Skeletal muscle cell (primary cell): ENCODE measurements around the gene FILIP1.
A peak's percentile ranks its signal among the peaks of the same experiment; 100 is the strongest.

ENCODE experiments used
- DNase-seq: peaks from one replicate; pipeline ENCODE4 v3.0.0-alpha.2; 2010; ENCODE audit warnings: low read depth
- H3K4me3 ChIP-seq: 2 replicates; pipeline ENCODE4 v1.5.1; 2011; ENCODE audit warnings: low read depth, mild to moderate bottlenecking, control low read depth, low read length, moderate library complexity

FILIP1 gene

DNA sequence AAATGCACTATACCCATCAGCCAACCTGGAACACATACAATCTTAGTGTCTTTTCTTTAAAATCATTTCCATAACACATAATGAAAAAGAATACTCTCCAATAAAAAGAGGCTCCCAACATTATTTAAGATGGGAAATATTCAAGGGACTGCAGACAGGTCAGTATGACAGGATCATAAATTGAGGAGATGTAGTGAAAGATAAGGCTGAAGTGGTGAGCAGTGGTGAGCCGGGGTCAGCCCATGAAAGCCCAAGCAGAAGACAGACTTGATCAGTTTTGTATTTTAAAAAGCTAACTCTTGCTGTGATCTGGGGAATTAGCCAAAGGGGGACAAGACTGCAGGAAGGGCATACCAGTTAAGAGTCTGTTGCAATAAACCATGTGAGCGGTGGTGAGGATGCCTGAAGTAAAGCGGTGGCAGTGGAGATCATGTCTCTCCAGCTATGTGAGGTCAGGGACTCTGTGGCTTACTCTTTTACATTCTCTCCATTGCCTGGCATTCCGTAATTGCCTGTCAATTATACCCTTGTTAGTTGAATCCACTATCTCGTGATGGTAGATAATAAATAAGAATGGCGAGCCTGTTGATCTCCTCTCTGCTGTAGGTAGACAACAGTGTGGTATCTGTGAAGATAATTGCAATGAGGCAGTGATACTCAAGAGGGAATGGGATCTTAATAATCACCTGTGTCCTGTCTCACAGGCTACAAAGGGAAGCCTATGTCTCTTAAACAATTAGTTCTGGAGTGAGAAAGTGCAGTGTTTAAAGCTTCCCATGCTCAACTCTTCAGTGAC is 97.4 kb downstream of the FILIP1 start:
- H3K4me3 ChIP-seq, result no peak overlapping the region
- no peak for DNase-seq

DNA sequence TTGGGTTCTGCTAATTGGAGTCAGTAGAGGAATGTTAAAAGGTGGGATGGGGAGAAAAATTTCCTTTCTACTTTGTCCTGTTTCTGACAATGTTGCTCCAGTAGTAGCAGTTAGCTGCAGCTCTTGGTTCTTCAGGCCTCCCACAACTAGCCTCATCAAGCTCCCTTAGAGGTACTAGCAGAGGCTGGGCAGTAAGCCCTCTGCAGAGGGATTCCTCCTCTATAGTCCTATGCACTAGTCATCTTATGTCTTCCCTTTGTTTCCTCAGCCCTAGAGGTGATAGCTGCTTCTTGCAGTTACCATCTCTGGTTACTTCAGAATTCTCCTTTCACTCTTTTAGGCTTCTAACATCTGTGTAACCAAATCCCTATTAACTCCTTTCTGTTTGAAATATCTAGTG is 99.8 kb downstream of the FILIP1 start:
- H3K4me3 ChIP-seq, result no peak overlapping the region
- no peak for DNase-seq

DNA sequence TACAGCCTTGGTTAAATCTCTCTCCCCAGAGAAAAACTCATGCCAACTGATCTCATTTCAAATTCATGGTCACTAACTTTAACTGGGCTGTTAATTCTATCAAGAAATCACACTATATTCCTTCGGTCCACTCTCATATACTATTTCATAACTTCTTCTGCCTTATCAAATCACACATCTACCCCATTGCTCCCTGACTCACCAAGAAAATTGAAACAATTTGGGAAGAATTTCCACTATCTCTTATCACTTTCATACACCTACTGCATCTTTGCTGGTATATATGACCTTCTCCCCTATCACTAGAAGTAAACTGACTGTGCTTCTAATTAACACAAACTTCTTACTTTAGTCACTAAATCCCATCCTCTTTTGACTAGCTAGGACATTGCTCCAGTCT is 102.3 kb downstream of the FILIP1 start:
- DNase-seq, result no peak
- H3K4me3 ChIP-seq, result no peak overlapping the region

DNA sequence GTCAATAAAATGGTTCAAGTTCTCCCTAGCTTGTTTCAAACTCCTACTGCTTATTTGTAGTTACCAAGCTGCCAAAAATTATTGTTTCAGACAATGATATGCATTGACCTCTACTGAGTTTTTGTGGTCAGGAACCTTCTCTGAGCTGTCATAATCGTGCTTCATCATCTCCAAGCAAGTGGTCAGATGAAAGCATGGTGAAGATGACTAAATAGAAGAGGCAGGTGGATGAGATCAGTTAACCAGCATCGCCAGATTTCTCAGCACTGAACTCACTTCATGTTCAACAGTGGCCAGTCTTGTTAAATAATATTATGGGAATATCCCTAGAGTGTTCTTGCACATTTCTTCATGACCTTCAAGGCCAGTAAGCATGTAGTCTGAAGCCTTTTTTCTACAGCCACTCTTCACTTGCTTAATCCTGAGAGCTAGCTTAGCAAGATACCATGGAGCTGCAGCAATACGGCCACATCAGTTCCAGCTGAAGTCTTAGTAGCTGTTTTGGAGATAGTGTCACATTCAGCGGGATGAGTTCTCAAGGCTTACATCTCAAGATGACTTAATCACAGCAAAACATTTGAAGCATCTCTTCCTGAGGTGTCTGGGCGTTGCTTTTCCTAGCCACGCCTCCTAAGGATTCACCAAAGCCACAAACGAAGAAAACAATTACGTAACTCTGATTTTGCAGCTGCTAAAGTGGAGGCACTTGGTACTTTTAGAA is 107.4 kb downstream of the FILIP1 start:
- H3K4me3 ChIP-seq, result no peak overlapping the region
- no peak for DNase-seq

DNA sequence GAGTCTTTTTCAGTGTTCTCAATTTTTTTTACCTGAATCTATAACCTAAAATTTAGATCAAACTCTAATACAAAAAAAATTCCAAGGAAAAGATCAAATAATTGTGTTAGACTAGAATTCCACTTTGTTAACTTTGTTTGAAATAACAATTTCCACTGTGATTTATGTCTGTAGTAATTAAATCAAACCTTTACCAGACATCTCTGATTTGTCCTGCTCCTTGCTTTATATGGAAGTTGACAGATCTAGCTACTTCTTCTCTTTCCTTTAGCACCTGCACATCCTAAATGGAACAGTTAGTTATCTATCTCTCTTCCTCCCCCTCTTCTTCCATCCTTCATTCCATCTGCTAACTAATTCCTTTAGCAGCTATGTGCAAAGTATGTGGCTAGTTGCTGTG is 109.5 kb downstream of the FILIP1 start:
- no peak overlapping the region for H3K4me3 ChIP-seq

DNA sequence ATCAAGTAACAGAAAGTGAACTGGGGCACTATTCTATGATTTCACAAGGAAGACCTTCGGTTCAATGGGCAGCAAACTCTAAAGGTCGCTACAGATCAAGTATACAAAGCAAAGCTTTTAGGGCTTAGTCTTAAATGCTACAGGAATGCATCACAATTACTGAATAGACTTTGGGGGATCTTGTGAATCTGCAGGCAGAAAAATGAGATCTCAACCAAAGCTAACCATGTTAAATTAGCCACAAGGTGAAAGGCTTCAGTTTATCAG is 111.0 kb downstream of the FILIP1 start:
- DNase-seq, result no peak
- no peak overlapping the region for H3K4me3 ChIP-seq

More for the DNA sequence above, 109.5 kb downstream of the FILIP1 start:
- no peak for DNase-seq

DNA sequence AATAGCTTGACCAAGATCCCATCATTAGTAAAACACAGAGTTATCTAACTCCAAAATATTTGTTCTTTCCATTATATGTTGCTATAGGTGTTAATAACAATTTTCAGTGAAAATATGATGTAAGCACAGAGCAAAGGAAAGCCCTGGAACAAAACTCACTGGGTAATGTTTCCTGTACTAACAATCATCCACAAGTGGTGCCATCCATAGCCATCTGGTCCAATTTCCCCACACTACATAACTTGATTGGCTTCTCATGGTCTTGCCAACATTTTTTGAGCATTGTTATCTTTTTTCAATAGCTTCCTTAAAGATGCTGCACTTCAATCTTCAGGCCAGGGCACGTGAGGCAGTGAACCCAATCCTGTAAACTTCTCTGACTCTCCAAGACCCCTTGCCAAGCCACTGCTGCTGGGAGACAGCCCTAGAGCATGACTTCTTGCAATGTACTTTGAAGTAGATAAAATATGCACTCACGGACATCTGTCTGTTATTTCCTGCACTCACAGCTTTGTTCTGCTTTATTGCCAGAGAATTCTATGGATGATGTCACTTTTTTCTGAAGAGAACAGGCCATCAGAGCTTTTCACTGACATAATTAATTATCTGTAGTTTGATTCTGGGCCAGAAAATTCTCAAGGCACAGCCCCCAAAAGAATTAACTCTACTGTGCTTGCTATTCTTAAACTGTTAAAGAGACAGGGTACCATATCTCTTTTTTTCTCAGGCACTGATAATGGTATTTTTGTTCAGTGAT is 111.5 kb downstream of the FILIP1 start:
- DNase-seq, result peak; percentile 51
- no peak overlapping the region for H3K4me3 ChIP-seq

DNA sequence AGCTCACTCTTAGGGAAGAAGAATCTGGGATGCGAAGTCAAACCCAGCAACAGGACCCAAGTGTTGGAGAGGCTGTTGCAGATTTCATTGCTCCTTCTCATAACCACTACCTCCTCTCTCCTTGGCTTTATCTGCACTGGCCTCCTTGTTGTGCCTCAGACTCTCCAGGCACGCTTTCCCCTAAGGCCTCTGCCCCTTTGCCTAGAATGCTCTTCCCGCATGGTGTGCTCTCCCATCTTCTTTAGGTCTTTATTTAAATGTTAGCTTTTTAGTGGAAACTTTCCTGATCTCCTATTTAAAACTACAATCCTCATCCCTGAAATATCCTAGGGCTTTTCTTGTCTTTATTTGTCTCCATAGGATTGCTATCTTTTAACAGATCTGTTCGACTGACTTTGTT is 114.1 kb downstream of the FILIP1 start:
- H3K4me3 ChIP-seq, result no peak overlapping the region
- no peak for DNase-seq

DNA sequence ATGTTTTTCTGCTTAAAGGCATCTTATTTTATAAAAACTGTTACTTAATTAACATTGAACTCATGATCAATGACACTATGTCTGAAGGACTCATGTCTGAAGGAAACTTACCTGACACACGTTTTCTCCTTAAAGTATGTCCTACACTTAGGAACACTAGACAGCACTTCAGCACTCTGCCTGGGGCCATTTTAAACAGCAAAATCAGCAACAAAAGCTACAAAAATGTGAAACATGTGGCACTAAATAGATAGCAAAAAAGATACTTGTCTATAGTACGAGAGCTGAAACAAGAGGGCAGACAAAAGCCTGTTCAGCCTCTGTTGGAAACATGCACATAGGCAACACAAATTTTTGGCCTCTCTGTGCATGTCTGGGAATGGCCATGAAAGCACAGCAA is 115.5 kb downstream of the FILIP1 start:
- no peak overlapping the region for H3K4me3 ChIP-seq

DNA sequence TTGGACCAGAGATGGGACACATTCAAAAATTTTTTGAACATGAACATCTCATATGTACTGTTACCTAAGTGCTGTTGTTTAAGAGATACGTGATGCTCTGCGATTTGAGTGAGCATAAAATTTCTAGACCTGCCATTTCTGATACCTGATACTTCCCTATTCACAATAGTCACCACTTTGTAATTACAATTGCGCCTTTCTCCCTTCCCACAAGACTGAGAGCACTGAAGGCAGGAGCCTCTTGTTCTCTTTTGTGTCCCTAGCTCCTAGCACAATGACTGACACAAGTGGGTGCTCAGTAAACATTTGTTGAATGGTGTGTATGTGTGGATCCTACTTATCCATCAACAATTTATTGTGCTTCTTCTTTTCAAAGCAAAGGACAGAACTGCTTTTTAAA is 116.2 kb downstream of the FILIP1 start:
- DNase-seq, result no peak
- H3K4me3 ChIP-seq, result no peak overlapping the region

More for the DNA sequence above, 115.5 kb downstream of the FILIP1 start:
- no peak for DNase-seq

DNA sequence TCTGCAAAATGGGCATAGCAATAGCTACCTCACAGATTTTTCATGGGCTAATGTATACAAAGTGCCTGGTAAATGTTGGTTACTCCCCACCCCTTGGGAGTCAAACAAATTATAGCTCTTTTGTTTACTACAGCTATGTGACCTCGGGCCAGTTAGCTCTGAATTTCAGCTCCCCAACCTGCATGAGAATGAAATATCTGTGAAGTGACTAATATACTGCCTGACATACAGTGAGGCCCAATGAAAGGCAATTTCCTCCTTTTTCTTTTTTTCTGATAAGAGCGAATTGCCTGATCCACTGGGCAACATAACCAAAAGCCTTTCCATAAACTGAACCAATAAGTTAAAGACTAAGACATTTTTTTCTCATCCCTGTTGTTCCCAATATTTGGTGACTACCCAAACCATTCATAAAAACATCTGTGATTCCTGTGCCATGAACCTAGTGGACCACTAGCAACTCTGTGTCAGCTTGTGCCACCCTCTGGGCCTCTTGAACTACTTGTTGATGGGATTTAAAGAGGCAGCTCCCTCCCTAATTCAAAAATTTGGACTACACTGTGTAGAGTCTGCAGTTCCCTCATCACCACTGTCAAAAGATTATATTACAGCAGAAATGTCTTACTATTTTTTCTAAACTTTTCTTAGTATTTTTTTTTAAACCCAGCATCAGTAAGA is 117.1 kb downstream of the FILIP1 start:
- DNase-seq, result no peak
- H3K4me3 ChIP-seq, result no peak overlapping the region

DNA sequence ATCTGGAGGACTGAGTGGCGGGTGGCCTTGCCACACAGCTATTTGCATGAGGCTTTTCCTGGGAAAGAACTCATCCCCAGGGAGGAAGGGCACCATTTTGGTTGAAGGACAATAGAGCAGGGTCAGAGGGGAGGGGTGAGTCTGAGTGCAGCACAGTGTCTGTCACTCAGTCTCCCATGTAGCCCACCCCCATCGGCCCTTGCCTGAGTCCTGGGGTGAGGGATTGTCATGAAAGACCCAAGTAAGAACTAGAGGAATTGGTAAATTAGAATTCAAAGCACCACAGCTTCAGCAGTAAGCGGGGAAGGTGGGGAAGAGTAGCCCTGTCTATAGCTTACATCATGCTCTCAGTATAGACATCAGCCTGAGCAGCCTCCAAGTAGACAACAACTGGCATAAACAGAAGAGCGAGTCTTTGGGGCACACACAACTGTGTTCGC is 118.6 kb downstream of the FILIP1 start:
- no peak for DNase-seq

DNA sequence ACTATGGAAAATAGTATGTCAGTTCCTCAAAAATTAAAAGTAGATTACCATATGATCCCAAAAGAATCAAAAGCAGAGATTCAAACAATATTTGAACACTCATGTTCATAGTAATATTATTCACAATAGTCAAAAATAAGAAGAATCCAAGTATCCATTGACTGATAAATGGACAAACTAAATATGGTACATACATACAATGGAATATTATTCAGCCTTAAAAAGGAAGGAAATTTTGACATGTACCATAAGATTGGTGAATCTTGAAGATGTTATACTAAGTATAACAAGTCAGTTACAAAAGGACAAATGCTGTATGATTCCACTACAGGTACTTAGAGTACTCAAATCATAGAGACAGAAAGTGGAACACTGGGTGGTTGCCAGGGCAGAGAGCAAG is 120.7 kb downstream of the FILIP1 start:
- DNase-seq, result no peak
- H3K4me3 ChIP-seq, result no peak overlapping the region

More for the DNA sequence above, 118.6 kb downstream of the FILIP1 start:
- no peak overlapping the region for H3K4me3 ChIP-seq

DNA sequence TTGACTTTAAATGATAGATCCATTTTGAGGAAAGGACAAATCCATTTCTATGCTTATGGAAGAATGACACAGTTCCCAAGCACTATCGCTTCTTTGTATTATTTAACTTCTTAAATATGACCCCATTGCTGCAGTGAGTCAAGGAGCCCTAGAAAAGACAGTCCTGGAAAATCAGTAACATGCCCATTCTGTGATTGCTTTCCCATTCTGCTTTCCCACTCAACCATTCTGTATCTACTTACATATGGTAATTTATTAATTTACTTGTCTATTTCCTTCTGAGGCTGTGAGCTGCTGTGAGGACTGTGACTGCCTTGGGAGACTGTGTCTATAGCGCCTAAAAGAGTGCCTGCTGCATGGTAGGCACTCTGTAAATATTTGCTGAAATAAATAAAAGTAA is 123.6 kb downstream of the FILIP1 start:
- no peak overlapping the region for H3K4me3 ChIP-seq
- no peak for DNase-seq

DNA sequence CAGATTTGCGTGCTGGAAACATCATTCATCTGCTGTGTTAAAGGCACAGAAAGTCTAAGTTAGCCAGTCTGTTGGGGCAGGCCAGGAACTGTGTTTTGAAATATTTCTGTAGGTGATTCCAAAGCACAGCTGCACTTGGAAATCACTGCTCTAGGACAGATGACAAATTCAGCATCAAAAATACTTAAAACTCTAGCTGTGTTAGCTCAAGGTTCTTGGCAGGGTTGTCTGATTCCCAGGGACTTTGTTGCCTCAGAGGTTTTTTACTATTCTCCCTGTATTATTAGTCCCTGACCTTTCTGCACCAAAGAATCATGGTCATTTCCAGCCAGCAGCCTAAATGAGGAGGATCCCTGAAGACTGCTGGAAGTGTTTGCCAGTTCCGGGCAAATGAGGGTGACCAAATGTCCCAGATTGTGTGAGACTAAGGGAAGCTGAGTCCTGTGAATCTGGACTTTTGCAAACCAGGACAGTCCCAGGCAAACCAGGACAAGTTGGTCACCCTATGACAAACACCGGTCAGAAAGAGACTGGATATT is 124.7 kb downstream of the FILIP1 start:
- no peak for DNase-seq
- no peak overlapping the region for H3K4me3 ChIP-seq

DNA sequence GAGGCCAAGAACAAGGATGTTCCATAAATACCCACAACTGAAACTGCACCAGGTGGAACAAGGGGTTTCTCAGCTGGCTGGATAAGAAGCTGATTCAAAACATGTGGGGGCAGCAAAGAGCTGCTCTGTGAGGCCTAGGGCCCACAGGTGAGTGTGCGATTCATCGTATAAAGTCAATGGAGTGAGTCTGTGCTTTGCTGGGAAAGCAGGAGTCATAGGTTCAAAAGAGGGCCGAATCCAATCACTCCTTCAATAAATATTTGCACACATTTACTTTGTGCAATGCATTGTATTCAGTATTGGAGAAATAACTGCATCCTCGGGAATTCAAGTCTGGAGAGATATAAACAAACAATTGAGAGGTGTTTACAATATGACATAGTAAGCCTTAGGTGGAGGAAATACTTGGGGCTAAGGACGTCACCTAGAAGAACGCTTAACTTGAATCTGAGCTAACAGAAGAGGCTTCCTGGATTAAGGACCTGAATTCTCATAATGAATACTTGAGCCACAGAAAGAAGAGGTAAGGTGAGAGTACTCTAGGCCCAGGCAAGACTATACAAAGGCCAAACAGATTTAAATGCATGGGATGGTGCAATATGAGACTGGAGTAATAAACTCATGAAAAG is 125.3 kb downstream of the FILIP1 start:
- H3K4me3 ChIP-seq, result no peak overlapping the region
- DNase-seq, result no peak

DNA sequence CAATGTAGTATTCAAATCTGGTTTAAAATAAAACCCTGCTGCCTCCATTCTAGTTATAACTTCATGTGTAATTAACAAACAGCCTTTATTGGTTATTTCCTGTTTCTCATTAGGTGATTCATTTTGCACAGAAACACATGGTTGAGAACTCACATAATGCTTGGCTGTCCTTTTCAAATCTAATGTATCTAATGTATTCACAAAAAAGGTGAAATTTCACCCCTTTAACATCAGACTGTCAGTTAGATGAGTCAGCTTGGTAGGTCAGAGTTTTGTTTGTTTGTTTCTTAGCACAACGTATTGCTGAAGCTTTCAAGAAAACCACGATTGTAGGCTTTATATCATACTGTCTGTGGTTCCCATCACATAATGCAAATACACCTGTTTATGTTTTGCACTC is 130.3 kb downstream of the FILIP1 start:
- no peak for DNase-seq
- no peak overlapping the region for H3K4me3 ChIP-seq

DNA sequence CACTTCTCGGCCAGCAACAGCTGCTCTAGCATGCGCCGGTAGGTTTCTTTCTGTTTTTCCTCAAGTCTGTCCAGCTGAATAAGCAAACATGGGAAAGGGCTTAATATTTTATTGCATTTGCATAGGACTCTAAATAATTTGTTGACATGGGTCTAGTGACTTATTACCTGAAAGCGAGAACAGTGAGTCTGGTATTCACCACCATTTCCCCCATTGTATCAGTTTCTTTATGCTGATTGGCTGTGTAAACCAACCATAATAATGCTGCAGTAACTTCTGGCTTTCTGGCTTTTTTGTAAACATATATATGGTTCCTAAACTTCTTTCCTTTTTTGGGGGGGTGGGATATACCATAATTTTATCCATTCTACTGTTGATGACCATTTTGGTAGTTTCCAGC is 140.0 kb downstream of the FILIP1 start:
- H3K4me3 ChIP-seq, result no peak overlapping the region
- DNase-seq, result no peak

DNA sequence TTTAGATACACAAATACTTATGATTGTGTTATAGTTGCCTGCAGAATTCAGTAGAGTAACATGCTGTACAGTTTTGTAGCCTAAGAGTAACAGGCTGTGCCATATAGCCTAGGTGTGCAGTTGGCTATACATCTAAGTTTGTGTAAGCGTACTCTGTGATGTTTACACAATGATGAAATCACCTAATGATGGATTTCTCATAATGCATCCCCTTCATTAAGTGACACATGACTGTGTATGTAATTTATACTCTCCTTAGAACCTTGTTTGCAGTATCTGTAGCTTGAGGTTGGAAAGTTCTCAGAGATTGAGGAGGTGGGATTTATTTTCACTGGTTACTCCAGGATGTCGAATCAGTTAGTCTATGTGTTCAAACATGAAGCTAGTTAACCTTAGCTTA is 142.0 kb downstream of the FILIP1 start:
- no peak for DNase-seq
- no peak overlapping the region for H3K4me3 ChIP-seq
